Caco-2 (cell line): ENCODE results near the gene FBN2. TPM values are rescaled to one million over a fixed set of nuclear protein-coding genes. Genes with fewer than 3 reads are reported as not detected.

Experiments used
- BruUV-seq: library from RNA; stranded (reverse); fragments of 400-500 nt; replicated peaks from 2 replicates; lab custom pipeline; 2021; lab: Mats Ljungman, UMichigan
- CTCF ChIA-PET: fragments of 300-600 bp; sonication (Branson Sonifier 250); formaldehyde crosslinking; loops from one replicate; lab custom pipeline; 2022; ENCODE audit warnings: antibody characterized with exemption; lab: Charles Lee
- POLR2A ChIA-PET: fragments of 300-600 bp; sonication (Branson Sonifier 250); formaldehyde crosslinking; loops from one replicate; lab custom pipeline; 2022; ENCODE audit warnings: antibody characterized with exemption; lab: Charles Lee
- DNase-seq, 2 experiments: peaks; one replicate each; pipeline versions ENCODE4 v3.0.0 to v3.0.0-alpha.2; 2020 to 2022
- H3K27me3 ChIP-seq: replicated peaks from 2 replicates; pipeline ENCODE4 v1.6.0; 2011; ENCODE audit warnings: low read length; ENCODE audit not compliant: control insufficient read depth, insufficient read depth
- H3K36me3 ChIP-seq: 2 replicates; pipeline ENCODE4 v1.5.1; 2011; ENCODE audit warnings: low read length; ENCODE audit not compliant: control insufficient read depth, insufficient read depth
- H3K4me1 ChIP-seq: fragments of 250-450 bp; sonication (Bioruptor Pico); 2 replicates; pipeline ENCODE4 v1.5.1; 2020; ENCODE audit warnings: mild to moderate bottlenecking
- H3K4me3 ChIP-seq: 2 replicates; pipeline ENCODE4 v1.5.1; 2011; ENCODE audit warnings: low read depth, mild to moderate bottlenecking, control low read depth, low read length
- H3K9me3 ChIP-seq: fragments of 250-450 bp; sonication (Bioruptor Pico); 2 replicates; pipeline ENCODE4 v1.5.1; 2020; ENCODE audit warnings: mild to moderate bottlenecking, moderate library complexity
- H3K27ac Mint-ChIP-seq: one replicate; pipeline ENCODE4 v1.8.0; 2022; ENCODE audit warnings: mixed read lengths; ENCODE audit not compliant: unreplicated experiment
- H3K27me3 Mint-ChIP-seq: one replicate; pipeline ENCODE4 v1.8.0; 2022; ENCODE audit warnings: mixed read lengths; ENCODE audit not compliant: insufficient read depth, unreplicated experiment
- H3K36me3 Mint-ChIP-seq: one replicate; pipeline ENCODE4 v1.8.0; 2022; ENCODE audit warnings: mild to moderate bottlenecking, mixed read lengths; ENCODE audit not compliant: insufficient read depth, unreplicated experiment
- H3K4me1 Mint-ChIP-seq: one replicate; pipeline ENCODE4 v1.8.0; 2022; ENCODE audit warnings: low read depth, mixed read lengths; ENCODE audit not compliant: unreplicated experiment
- H3K4me3 Mint-ChIP-seq: one replicate; pipeline ENCODE4 v1.8.0; 2022; ENCODE audit warnings: mild to moderate bottlenecking, moderate library complexity, mixed read lengths; ENCODE audit not compliant: unreplicated experiment
- H3K9me3 Mint-ChIP-seq: one replicate; pipeline ENCODE4 v1.8.0; 2022; ENCODE audit warnings: mixed read lengths; ENCODE audit not compliant: unreplicated experiment
- CTCF ChIP-seq, 2 experiments: fragments of 200-600 bp in 1 of 2; IDR thresholded peaks; 1 replicate in 1 of 2; 2 replicates in 1 of 2; pipeline versions ENCODE4 v1.5.1 to v1.8.0; 2011 to 2022; ENCODE audit warnings: antibody characterized with exemption in 1 of 2, control low read depth in 1 of 2, inconsistent platforms in 1 of 2, low read depth in 1 of 2, low read length in 1 of 2, mild to moderate bottlenecking in 1 of 2, moderate library complexity in 1 of 2; ENCODE audit not compliant: insufficient read depth in 1 of 2, severe bottlenecking in 1 of 2, unreplicated experiment in 1 of 2
- intact Hi-C: fragments of 100-400 bp; cut with micrococcal nuclease; formaldehyde crosslinking; loops from one replicate; pipeline ENCODE4 v1.10.0; 2022; ENCODE audit not compliant: unreplicated experiment
- total RNA-seq: library from RNA; stranded (reverse); gene quantifications from 2 replicates; pipeline ENCODE4 v1.2.3, GENCODE V29; 2022

FBN2 gene
- total RNA-seq, 1 experiment from 2014 or later = 0.09 TPM

DNA sequence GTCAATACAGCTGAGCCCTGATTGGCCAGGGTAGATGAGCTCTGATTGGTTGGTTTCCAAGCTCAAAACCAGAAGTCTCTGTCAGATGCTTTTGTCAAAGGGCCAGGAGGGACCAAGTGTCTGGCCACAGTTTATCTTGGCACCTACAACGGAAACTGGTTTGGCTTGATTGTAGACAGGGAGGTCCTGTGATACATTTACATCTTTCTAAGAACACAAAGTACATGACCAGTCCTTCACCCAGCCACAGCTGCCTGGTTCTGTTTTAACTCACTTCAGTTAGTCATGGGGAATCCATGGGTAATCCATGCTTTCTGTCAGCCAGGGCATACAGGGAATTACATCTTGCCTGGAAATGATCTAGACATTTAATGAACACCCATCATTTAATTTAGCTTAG, 283.3 kb downstream of the FBN2 start:
- no peak for TF ChIP-seq CTCF (IDR thresholded peaks at IDR 0.05; ENCODE audit: insufficient read depth in 1 of 2, low read depth in 1 of 2, low read length in 1 of 2, severe bottlenecking in 1 of 2, unreplicated experiment in 1 of 2)
- POLR2A ChIA-PET = no interaction called here
- Histone ChIP-seq H3K4me3 (no peak overlapping the region), H3K9me3 (no peaks in the 10 kb centered on the region), H3K36me3 (no peaks in the 10 kb centered on the region), H3K4me1 (no peaks in the 10 kb centered on the region), H3K27me3 (no peaks in the 10 kb centered on the region)
- BruUV-seq = no TSS peak
- Mint-ChIP-seq H3K4me1 (no peaks in the 10 kb centered on the region), H3K27me3 (no peaks in the 10 kb centered on the region), H3K36me3 (no peaks in the 10 kb centered on the region), H3K27ac (no peak overlapping the region), H3K4me3 (no peak overlapping the region), H3K9me3 (no peaks in the 10 kb centered on the region)
- CTCF ChIA-PET = no interaction called here
- DNase-seq = no peak
- intact Hi-C loops = no loop called here

- CTCF ChIA-PET = no interaction called here
- H3K36me3 ChIP-seq = no peaks in the 10 kb centered on the region
- Mint-ChIP-seq H3K9me3 (no peaks in the 10 kb centered on the region), H3K27me3 (no peaks in the 10 kb centered on the region), H3K4me1 (no peaks in the 10 kb centered on the region), H3K4me3 (no peak overlapping the region), H3K36me3 (no peaks in the 10 kb centered on the region), H3K27ac (no peak overlapping the region)
- H3K4me3 ChIP-seq = no peak overlapping the region
- TF ChIP-seq CTCF (IDR thresholded peaks at IDR 0.05; ENCODE audit: insufficient read depth in 1 of 2, low read depth in 1 of 2, low read length in 1 of 2, severe bottlenecking in 1 of 2, unreplicated experiment in 1 of 2) = no peak
- DNase-seq = no peak
- H3K27me3 ChIP-seq = no peaks in the 10 kb centered on the region
- H3K9me3 ChIP-seq = no peaks in the 10 kb centered on the region
- POLR2A ChIA-PET = no interaction called here
- intact Hi-C loops = no loop called here
- no peaks in the 10 kb centered on the region for H3K4me1 ChIP-seq
- no TSS peak for BruUV-seq
Measured at GRCh38 chr5:128253880-128254279, 284.2 kb downstream of the FBN2 start.

- H3K36me3 ChIP-seq = no peaks in the 10 kb centered on the region
- H3K4me1 ChIP-seq = no peaks in the 10 kb centered on the region
- H3K9me3 ChIP-seq = no peaks in the 10 kb centered on the region
- ChIA-PET CTCF (no interaction called here), POLR2A (no interaction called here)
- no TSS peak for BruUV-seq
- Mint-ChIP-seq H3K4me1 (no peaks in the 10 kb centered on the region), H3K36me3 (no peaks in the 10 kb centered on the region), H3K27me3 (no peaks in the 10 kb centered on the region), H3K27ac (no peak overlapping the region), H3K9me3 (no peaks in the 10 kb centered on the region), H3K4me3 (no peak overlapping the region)
- H3K4me3 ChIP-seq = no peak overlapping the region
- intact Hi-C loops = no loop called here
- TF ChIP-seq CTCF (IDR thresholded peaks at IDR 0.05; ENCODE audit: insufficient read depth in 1 of 2, low read depth in 1 of 2, low read length in 1 of 2, severe bottlenecking in 1 of 2, unreplicated experiment in 1 of 2) = no peak
- no peaks in the 10 kb centered on the region for H3K27me3 ChIP-seq
- DNase-seq = no peak
Measured at GRCh38 chr5:128253161-128253560, 284.9 kb downstream of the FBN2 start.
